CD4-positive, alpha-beta T cell treated with Interferon gamma for 1 hour (primary cell): ENCODE results near the gene CTRB2.
"Not testable (repeated sequence)": the region's sequence is repeated elsewhere in the genome, so short reads cannot be mapped to it uniquely, and the experiment has no call there.

ENCODE experiments used
- DNase-seq: peaks from one replicate; pipeline ENCODE4 v3.0.0-alpha.2; 2020

Gene CTRB2

GRCh38 chr16:75225678-75226515, 18.9 kb upstream of the CTRB2 start:
- DNase-seq: no peak

DNA sequence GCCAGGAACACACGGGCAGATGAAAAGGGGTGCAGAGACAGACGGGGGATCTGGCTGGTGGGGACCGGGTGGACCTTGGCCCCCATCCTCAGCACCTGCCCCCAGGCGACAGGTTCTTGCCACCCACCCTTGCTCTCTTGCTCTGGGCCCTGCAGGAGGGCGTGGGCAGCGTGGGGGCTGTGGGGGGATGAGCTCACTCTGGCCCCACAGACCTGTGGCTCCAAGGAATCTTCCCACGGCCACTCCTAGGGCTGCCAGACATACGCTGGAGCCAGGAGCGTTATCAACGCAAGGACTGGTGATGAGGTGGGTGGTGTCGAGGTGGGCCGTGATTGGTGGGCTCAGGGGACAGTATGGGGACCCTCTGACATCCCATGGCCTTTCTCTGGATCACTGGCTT, 18.1 kb upstream of the CTRB2 start:
- DNase-seq: no peak

DNA sequence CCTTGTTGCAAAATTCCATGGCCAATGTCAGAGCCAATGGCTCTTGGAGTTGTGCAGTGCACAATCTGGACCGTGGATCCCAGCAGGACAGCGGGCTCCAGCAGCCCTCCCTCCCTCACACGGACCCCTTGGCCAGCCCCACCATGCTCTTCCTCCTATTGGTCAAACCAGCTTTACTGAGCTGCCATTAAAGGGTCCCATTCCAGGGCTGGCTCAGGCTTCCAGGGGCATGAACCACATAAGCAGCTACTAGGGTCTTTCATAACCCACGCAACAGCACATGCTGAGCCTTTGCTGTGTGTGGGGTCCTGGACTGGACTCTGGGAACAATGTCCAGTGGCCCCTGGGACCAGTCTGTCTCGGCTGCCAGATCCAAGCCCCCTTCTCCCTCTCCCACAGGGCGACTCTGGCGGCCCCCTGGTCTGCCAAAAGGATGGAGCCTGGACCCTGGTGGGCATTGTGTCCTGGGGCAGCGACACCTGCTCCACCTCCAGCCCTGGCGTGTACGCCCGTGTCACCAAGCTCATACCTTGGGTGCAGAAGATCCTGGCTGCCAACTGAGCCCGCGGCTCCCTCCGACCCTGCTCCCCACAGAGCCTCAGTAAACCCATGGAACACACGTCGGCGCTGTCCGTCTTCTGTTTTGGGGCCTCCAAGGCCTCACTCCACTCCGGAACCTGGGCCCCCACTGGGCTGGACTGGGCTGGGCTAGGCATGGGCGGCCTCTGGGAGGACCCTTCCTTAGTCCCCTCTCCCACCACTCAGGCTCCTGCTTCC, 17.5 kb upstream of the CTRB2 start:
- no peak for DNase-seq

DNA sequence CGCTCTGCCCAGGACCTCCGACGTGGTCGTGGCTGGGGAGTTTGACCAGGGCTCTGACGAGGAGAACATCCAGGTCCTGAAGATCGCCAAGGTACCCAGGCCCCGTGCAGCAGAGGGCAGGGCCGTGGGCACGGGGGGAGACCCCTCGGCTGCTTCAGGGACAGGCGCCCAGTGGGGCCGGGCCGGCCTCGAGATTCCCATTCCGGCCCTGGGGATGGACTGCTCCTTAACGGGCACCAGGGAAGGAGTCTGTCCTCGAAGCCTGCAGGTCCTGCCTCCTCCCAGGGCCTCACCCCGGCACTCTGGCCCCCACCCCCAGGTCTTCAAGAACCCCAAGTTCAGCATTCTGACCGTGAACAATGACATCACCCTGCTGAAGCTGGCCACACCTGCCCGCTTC, 16.2 kb upstream of the CTRB2 start:
- DNase-seq: not testable (repeated sequence)

- no peak for DNase-seq
Measured at GRCh38 chr16:75222271-75222783, 15.4 kb upstream of the CTRB2 start.

DNA sequence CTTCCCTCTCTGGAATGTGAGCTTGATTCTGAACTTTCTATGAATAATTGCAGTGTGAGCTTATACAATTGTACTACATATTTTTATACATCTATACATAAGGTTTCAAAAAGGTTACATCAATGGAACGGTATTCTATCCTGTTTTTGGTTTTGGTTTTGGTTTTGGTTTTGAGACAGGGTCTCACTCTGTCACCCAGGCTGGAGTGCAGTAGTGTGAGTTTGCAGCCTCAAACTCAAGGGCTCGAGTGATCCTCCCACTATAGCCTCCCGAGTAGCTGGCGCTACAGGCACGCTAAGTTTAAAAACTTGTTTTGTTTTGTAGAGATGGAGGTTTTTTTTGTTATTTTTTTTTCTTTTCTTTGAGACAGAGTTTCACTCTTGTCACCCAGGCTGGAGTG, 12.9 kb upstream of the CTRB2 start:
- DNase-seq: no peak

- DNase-seq: no peak
Measured at GRCh38 chr16:75219088-75219487, 12.1 kb upstream of the CTRB2 start.

DNA sequence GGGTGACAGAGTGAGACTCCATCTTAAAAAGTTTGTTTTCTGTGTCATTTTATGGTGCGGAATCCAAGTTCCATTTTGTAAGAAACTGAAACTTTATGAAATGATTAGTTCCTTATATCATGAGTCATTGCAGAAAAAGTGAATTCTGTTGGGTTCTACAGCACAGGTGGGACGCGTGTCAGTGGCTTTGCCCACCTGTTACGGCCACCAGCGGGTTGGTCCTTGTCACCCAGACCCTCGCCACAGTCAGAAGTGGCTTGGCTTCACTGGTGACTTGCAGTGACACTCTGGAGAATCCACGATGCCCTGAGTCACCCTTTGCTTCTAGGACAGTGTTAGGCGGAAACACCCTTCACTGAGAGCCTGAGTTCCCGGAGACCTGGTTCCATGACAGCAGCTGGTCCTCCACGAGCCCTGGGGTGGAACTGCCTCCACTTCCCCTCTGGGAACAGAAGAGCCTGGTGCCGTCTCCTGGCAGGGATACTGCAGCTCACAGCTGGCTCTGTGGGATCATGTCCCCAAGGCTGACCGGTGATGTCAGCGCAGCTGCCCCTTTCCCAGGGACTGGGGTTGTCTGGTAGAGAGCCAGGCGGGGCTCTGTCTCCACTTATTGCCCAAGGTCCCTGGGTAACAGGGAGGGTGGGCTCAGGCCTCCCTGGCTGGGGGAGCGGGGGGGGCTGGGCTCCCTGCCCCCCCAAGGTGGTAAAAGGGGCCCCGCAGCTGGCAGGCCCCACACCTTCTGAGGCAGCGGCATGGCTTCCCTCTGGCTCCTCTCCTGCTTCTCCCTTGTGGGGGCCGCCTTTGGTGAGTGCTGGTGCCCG, 11.5 kb upstream of the CTRB2 start, which contains the start of gene CTRB1:
Gene CTRB1 (plus strand): TSS at position 733 of the 821 bp plus-strand sequence. CDS start 20 bp downstream, at position 753.
- no peak for DNase-seq

DNA sequence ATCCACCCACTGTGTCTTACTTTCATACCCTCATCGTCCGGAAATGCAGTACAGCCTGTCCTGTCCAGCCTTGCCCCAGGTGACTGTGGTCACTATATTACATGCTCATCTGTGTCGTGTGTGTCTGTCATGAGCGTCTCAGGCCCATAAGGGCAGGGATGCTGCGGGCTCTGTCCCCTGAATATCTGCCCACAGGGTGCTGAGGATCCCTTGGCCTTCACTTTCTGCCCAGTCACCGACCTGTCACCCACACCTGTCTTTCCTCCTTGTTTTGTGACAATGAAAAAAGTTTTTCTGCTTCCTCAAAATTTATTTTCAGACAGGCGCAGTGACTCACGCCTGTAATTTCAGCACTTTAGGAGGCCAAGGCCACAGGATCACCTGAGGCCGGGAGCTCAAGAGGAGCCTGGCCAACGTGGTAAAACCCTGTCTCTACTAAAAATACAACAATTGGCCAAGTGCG, 10.5 kb upstream of the CTRB2 start:
- no peak for DNase-seq

DNA sequence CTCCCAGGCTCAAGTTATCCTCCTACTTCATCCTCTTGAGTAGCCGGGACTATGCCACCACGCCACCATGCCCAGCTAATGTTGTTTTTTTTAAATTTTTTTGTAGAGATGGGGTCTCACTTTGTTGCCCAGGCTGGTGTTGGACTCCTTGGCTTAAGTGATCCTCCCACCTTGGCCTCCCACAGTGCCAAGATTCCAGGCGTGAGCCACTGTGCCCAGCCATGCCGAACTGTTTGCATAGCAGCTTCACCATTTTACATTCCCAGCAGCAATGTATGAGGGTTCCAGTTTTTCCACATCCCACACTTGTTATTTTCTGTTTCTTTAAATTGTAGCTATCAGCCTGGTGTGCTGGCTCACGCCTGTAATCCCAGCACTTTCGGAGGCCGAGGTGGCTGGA, 9.6 kb upstream of the CTRB2 start:
- no peak for DNase-seq

- DNase-seq: no peak
Measured at GRCh38 chr16:75216127-75216526, 9.2 kb upstream of the CTRB2 start.

DNA sequence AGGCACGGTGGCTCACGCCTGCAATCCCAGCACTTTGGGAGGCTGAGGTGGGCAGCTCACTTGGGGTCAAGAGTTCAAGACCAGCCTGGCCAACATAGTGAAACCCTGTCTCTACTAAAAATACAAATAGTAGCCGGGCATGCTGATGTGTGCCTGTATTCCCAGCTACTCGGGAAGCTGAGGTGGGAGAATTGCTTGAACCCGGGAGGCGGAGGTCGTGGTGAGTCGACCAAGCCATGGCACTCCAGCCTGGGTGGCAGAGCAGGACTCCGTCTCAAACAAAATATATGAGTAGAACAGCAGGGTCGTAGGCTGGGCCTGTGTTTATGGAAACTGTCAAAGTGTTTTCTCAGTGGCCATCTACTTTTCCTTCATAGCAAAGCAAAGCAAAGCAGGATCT, 4.3 kb upstream of the CTRB2 start:
- not testable (repeated sequence) for DNase-seq

GRCh38 chr16:75209944-75210343, 3.0 kb upstream of the CTRB2 start:
- DNase-seq: no peak

- DNase-seq: not testable (repeated sequence)
Measured at GRCh38 chr16:75209514-75209913, 2.6 kb upstream of the CTRB2 start.

GRCh38 chr16:75208861-75209505, 2.0 kb upstream of the CTRB2 start:
- DNase-seq: no peak

GRCh38 chr16:75208242-75208825, 1.4 kb upstream of the CTRB2 start:
- no peak for DNase-seq

DNA sequence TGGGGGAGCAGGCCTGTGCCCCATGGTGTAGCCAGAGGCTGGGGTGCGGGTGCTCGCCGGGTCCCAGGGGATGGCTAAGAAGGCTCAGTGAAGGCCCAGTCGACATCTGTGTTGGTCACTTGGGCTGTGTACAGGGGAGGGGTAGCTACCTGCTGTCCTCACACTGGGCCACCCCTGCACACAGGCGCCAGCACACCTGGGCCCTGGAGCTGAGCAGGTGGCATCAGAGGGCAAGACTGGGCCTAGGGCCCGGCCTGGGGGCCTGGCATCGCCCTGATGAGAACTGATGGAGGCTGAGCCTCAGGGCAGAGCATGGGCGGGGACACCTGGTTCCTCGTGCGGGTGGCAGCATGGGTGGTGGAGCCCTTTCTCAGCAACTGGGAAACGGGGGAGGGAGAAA, 870 bp upstream of the CTRB2 start:
- no peak for DNase-seq

DNA sequence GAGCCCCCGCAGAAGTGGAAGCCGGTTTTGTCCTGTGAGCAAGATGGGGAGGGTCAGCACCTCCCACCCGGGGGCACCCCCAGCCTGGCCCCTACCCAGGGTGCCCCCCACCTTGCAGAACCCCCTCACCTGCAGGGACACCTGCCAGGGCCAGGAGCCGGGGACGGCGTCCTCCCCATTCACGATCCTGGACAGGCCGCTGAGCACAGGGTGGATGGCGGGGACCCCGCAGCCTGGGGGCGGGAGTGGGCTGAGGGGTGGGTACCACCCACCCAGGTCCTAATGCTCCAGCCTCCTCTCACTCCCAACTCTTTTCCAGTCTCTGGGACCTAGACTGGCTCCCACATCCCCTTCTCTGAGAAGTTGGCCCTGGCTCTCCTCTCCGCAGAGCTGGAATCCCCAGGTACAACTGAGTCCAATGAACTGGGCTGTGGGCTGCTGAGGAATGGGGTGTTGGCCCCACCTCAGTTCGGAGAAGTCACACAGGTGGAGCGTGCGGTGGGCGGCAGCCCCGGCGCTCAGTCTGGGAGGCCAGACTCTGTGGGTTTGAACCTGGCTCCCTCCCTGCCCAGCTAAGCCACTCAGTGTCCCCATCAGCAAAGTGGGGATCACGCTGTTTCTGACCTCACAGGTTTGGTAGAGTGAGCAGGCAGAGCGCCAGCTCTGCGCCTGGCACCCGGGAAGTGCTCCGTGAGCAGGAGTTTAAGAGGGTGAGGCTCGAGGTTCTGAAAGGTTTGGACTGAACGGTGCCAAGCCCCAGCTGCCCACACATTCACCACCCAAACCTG, 806 bp downstream of the CTRB2 start:
- not testable (repeated sequence) for DNase-seq

DNA sequence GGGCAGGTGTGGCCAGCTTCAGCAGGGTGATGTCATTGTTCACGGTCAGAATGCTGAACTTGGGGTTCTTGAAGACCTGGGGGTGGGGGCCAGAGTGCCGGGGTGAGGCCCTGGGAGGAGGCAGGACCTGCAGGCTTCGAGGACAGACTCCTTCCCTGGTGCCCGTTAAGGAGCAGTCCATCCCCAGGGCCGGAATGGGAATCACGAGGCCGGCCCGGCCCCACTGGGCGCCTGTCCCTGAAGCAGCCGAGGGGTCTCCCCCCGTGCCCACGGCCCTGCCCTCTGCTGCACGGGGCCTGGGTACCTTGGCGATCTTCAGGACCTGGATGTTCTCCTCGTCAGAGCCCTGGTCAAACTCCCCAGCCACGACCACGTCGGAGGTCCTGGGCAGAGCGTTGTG, 1.5 kb downstream of the CTRB2 start:
- DNase-seq: not testable (repeated sequence)

- DNase-seq: not testable (repeated sequence)
Measured at GRCh38 chr16:75204905-75205304, 2.1 kb downstream of the CTRB2 start.

- DNase-seq: no peak
Measured at GRCh38 chr16:75204410-75204758, 2.6 kb downstream of the CTRB2 start.
